ENCODE data around the gene ANAPC16. TPM values are rescaled to one million over a fixed set of nuclear protein-coding genes. Genes with fewer than 3 reads are reported as not detected.

The ANAPC16 gene
- polyA plus RNA-seq, 4 donors = 112 to 176 (median 141) TPM

DNA sequence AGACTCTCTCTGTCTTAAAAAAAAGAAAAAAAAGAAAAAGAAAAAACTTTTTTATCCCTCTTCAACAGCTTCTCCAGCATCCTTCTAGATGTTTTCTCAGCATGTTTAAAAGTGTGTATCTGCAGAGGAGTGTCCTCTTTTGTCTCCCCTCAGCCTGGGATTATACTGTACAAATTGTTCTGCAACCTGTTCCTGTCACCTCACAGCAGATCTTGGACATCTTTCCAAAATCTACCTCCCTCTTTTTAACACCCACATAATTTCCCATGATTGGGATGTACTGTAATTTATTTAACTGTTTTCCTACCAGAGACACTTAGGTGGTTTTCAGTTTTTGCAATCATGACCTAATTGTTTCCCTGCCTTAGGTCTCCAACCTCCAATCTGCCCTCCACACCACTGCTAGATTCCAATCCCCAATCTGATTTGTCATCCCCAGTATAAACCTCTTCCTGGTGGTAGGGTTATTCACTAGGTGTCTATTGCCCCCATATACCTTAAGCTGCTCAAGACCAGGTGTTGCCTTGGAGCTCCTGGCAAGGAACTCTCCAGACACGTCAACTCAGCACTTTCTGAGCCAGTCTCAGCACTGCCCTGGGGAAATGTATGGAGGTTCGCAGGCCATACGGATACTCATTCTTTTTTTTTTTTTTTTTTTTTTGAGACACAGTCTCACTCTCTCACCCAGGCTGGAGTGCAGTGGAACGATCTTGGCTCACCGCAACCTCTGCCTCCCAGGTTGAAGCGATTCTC lies 40.3 kb downstream of the ANAPC16 start:
- 92 to 96% (median 92%) methylated on average over 6 of the region's 6 CpGs for WGBS, 3 donors
- Histone ChIP-seq H3K4me3 (ENCODE audit: low read depth in 1 of 3, low read length in 3 of 3) (no peak overlapping the region), H3K27me3 (ENCODE audit: control insufficient read depth in 3 of 3, insufficient read depth in 3 of 3, low read length in 3 of 3) (no peaks in the 10 kb centered on the region), H3K36me3 (ENCODE audit: control insufficient read depth in 3 of 3, insufficient read depth in 2 of 3, low read depth in 1 of 3, low read length in 3 of 3) (no peaks in the 10 kb centered on the region), H3K4me1 (ENCODE audit: control insufficient read depth in 3 of 3, insufficient read depth in 2 of 3, low read depth in 1 of 3, low read length in 2 of 3) (peaks cover 7 to 30% (median 22%) of the 10 kb centered on the region in 3 donors), H3K9me3 (ENCODE audit: control insufficient read depth in 2 of 2, insufficient read depth in 1 of 2, low read depth in 1 of 2, low read length in 1 of 2) (no peaks in the 10 kb centered on the region), H3K27ac (ENCODE audit: low read depth in 1 of 3, low read length in 2 of 3) (peak overlapping the region in 1 of 3 donors; percentile 52)
- DNase-seq (no peak), FAIRE-seq (no peak)

GRCh38 chr10:72257051-72257892 lies 41.5 kb downstream of the ANAPC16 start:
- FAIRE-seq (no peak), DNase-seq (no peak)
- H3K4me3 ChIP-seq (ENCODE audit: low read depth in 1 of 3, low read length in 3 of 3) = no peak overlapping the region
- H3K4me1 ChIP-seq (ENCODE audit: control insufficient read depth in 3 of 3, insufficient read depth in 2 of 3, low read depth in 1 of 3, low read length in 2 of 3) = peaks cover 7 to 39% (median 29%) of the 10 kb centered on the region in 3 donors
- no peaks in the 10 kb centered on the region for H3K36me3 ChIP-seq (ENCODE audit: control insufficient read depth in 3 of 3, insufficient read depth in 2 of 3, low read depth in 1 of 3, low read length in 3 of 3)
- no peaks in the 10 kb centered on the region for H3K27me3 ChIP-seq (ENCODE audit: control insufficient read depth in 3 of 3, insufficient read depth in 3 of 3, low read length in 3 of 3)
- WGBS, 3 donors = 69 to 81% (median 81%) methylated on average over 8 of the region's 8 CpGs
- H3K9me3 ChIP-seq (ENCODE audit: control insufficient read depth in 2 of 2, insufficient read depth in 1 of 2, low read depth in 1 of 2, low read length in 1 of 2) = no peaks in the 10 kb centered on the region
- peak overlapping the region in 1 of 3 donors; percentile 36 for H3K27ac ChIP-seq (ENCODE audit: low read depth in 1 of 3, low read length in 2 of 3)

GRCh38 chr10:72258617-72259016 lies 42.8 kb downstream of the ANAPC16 start:
- 96 to 99% (median 98%) methylated on average over 4 of the region's 4 CpGs for WGBS, 3 donors
- H3K36me3 ChIP-seq (ENCODE audit: control insufficient read depth in 3 of 3, insufficient read depth in 2 of 3, low read depth in 1 of 3, low read length in 3 of 3) = no peaks in the 10 kb centered on the region
- DNase-seq = no peak
- H3K27ac ChIP-seq (ENCODE audit: low read depth in 1 of 3, low read length in 2 of 3) = peak overlapping the region in 1 of 3 donors; percentile 5
- H3K9me3 ChIP-seq (ENCODE audit: control insufficient read depth in 2 of 2, insufficient read depth in 1 of 2, low read depth in 1 of 2, low read length in 1 of 2) = no peaks in the 10 kb centered on the region
- no peak overlapping the region for H3K4me3 ChIP-seq (ENCODE audit: low read depth in 1 of 3, low read length in 3 of 3)
- H3K4me1 ChIP-seq (ENCODE audit: control insufficient read depth in 3 of 3, insufficient read depth in 2 of 3, low read depth in 1 of 3, low read length in 2 of 3) = peaks cover 7 to 47% (median 29%) of the 10 kb centered on the region in 3 donors
- no peak for FAIRE-seq
- no peaks in the 10 kb centered on the region for H3K27me3 ChIP-seq (ENCODE audit: control insufficient read depth in 3 of 3, insufficient read depth in 3 of 3, low read length in 3 of 3)

- FAIRE-seq (no peak), DNase-seq (no peak)
- Histone ChIP-seq H3K27me3 (ENCODE audit: control insufficient read depth in 3 of 3, insufficient read depth in 3 of 3, low read length in 3 of 3) (no peaks in the 10 kb centered on the region), H3K9me3 (ENCODE audit: control insufficient read depth in 2 of 2, insufficient read depth in 1 of 2, low read depth in 1 of 2, low read length in 1 of 2) (no peaks in the 10 kb centered on the region), H3K36me3 (ENCODE audit: control insufficient read depth in 3 of 3, insufficient read depth in 2 of 3, low read depth in 1 of 3, low read length in 3 of 3) (no peaks in the 10 kb centered on the region), H3K27ac (ENCODE audit: low read depth in 1 of 3, low read length in 2 of 3) (peak overlapping the region; percentile 81 to 96 (median 96)), H3K4me3 (ENCODE audit: low read depth in 1 of 3, low read length in 3 of 3) (no peak overlapping the region), H3K4me1 (ENCODE audit: control insufficient read depth in 3 of 3, insufficient read depth in 2 of 3, low read depth in 1 of 3, low read length in 2 of 3) (peaks cover 5 to 46% (median 28%) of the 10 kb centered on the region in 3 donors)
- WGBS, 3 donors = 47 to 68% (median 58%) methylated on average over 5 of the region's 5 CpGs
These were observed 43.9 kb downstream of the ANAPC16 start for GRCh38 chr10:72259491-72260238.

GRCh38 chr10:72260239-72260975 lies 44.6 kb downstream of the ANAPC16 start:
- Histone ChIP-seq H3K9me3 (ENCODE audit: control insufficient read depth in 2 of 2, insufficient read depth in 1 of 2, low read depth in 1 of 2, low read length in 1 of 2) (no peaks in the 10 kb centered on the region), H3K36me3 (ENCODE audit: control insufficient read depth in 3 of 3, insufficient read depth in 2 of 3, low read depth in 1 of 3, low read length in 3 of 3) (no peaks in the 10 kb centered on the region), H3K4me3 (ENCODE audit: low read depth in 1 of 3, low read length in 3 of 3) (peak overlapping the region in 2 of 3 donors; percentile 48 to 75), H3K4me1 (ENCODE audit: control insufficient read depth in 3 of 3, insufficient read depth in 2 of 3, low read depth in 1 of 3, low read length in 2 of 3) (peaks cover 5 to 38% (median 22%) of the 10 kb centered on the region in 3 donors), H3K27me3 (ENCODE audit: control insufficient read depth in 3 of 3, insufficient read depth in 3 of 3, low read length in 3 of 3) (no peaks in the 10 kb centered on the region), H3K27ac (ENCODE audit: low read depth in 1 of 3, low read length in 2 of 3) (peak overlapping the region; percentile 81 to 96 (median 96))
- 7 to 10% (median 9%) methylated on average over 16 to 19 of the region's 19 CpGs for WGBS, 3 donors
- peak; percentile 85 to 95 for DNase-seq
- FAIRE-seq = no peak

DNA sequence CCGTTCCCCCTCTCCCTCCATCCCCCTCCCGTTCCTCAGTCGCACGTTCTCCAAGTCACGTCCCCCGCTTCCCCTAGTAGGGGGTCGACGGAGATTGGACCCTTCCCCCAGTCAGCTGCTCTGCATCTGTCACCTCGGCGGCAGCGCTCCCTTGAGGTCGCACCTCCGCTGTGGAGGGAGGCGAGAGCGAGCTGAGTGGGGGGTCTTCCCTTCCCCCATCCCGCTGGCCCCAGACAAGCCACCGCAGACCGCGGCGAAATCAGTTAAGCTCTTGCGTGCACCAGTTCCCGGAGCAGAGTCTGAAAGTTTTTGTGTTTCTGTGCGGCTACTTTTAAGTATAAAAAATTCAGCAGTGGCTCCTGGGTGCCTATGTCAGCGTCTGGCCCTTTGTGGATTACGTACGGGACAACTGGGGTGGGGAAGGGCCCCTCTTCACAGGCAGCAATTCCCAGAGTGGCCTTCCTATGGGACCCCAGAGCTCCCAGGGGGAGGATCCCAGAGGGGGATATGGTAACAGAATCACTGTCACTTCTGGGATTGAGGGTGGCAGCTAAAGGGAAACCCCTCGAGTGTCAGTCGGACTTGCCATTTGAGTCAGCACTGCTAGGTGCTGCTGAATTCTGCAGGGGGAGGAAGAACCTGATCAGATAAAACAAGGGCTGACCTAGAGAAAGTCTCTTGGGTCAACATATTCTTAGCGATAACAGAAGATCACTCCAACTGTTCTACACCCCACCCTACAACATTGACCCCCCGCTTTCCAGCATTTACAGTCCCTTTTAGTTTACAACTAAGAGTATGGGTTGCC lies 45.4 kb downstream of the ANAPC16 start:
- no peak for FAIRE-seq
- peak; percentile 79 to 85 for DNase-seq

GRCh38 chr10:72261784-72262404 lies 46.1 kb downstream of the ANAPC16 start:
- Histone ChIP-seq H3K9me3 (ENCODE audit: control insufficient read depth in 2 of 2, insufficient read depth in 1 of 2, low read depth in 1 of 2, low read length in 1 of 2) (no peaks in the 10 kb centered on the region), H3K36me3 (ENCODE audit: control insufficient read depth in 3 of 3, insufficient read depth in 2 of 3, low read depth in 1 of 3, low read length in 3 of 3) (no peaks in the 10 kb centered on the region), H3K27ac (ENCODE audit: low read depth in 1 of 3, low read length in 2 of 3) (peak overlapping the region; percentile 81 to 96 (median 96)), H3K27me3 (ENCODE audit: control insufficient read depth in 3 of 3, insufficient read depth in 3 of 3, low read length in 3 of 3) (no peaks in the 10 kb centered on the region), H3K4me3 (ENCODE audit: low read depth in 1 of 3, low read length in 3 of 3) (no peak overlapping the region), H3K4me1 (ENCODE audit: control insufficient read depth in 3 of 3, insufficient read depth in 2 of 3, low read depth in 1 of 3, low read length in 2 of 3) (peaks cover 5 to 38% (median 16%) of the 10 kb centered on the region in 3 donors)
- FAIRE-seq = no peak
- DNase-seq = no peak
- 70 to 79% (median 78%) methylated on average over 7 of the region's 7 CpGs for WGBS, 3 donors

More for the DNA sequence above, 45.4 kb downstream of the ANAPC16 start:
- Histone ChIP-seq H3K27me3 (ENCODE audit: control insufficient read depth in 3 of 3, insufficient read depth in 3 of 3, low read length in 3 of 3) (no peaks in the 10 kb centered on the region), H3K9me3 (ENCODE audit: control insufficient read depth in 2 of 2, insufficient read depth in 1 of 2, low read depth in 1 of 2, low read length in 1 of 2) (no peaks in the 10 kb centered on the region), H3K4me1 (ENCODE audit: control insufficient read depth in 3 of 3, insufficient read depth in 2 of 3, low read depth in 1 of 3, low read length in 2 of 3) (peaks cover 5 to 38% (median 17%) of the 10 kb centered on the region in 3 donors), H3K4me3 (ENCODE audit: low read depth in 1 of 3, low read length in 3 of 3) (peak overlapping the region in 2 of 3 donors; percentile 48 to 75), H3K36me3 (ENCODE audit: control insufficient read depth in 3 of 3, insufficient read depth in 2 of 3, low read depth in 1 of 3, low read length in 3 of 3) (no peaks in the 10 kb centered on the region), H3K27ac (ENCODE audit: low read depth in 1 of 3, low read length in 2 of 3) (peak overlapping the region; percentile 81 to 96 (median 96))
- WGBS, 3 donors = 1 to 3% (median 3%) methylated on average over 26 to 30 of the region's 30 CpGs
